Stimulated activated CD4-positive, alpha-beta T cell treated with anti-CD3 and anti-CD28 coated beads, TNF-alpha, amount 100 ng/mL, for 4 hours (primary cell): ENCODE data around the gene USB1.

Experiments used
- DNase-seq, 3 experiments: peaks; one replicate each; pipeline ENCODE4 v3.0.0-alpha.2; 2020; ENCODE audit warnings: low read depth in 3 of 3

The USB1 gene

DNA sequence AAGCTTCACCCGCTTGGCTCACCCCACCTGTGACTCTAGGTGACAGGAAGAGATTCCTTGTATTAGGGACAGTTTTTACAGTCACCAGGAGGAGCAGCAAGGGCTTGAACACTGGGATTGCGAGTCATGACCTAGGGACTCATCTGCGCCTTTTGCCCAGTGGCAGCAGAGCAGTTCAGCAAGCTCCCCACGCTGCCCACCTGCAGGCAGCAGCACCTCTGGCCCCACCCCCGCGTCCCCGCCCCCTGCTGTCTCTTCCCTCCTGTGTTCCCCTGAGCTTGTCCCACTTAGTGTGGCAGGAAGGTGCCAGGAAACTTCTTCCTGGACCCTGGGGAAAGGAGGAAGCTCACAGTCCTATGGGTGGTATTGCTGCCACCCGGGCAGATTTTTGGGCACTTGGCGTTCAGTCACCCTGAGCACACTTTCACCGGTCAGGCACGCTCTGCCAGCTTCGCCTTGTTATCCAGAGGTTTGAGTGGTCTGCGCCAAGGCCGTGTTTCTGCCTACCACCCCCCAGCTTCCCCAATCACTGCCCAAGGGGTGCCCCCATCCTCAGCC lies 33.0 kb downstream of the USB1 start:
- DNase-seq: no peak

DNA sequence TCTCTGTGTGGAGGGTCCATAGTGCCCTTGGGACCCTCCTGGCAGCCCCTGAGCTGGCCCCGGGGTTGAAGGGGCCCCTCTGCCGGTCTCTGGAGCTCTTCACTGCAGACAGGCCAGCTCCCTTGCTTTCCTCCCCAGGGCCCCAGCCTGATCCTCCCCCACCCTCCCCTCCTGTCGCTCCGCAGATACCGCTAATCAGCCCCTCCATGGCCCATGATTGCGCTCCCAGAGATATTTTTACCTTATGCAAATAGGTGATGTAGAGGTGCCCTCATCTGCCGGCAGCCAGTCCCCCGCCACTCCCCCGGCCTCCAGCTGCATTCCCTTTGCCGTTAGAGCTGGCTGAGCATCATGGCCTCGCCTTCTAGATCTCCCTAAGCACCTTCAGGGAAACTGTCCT lies 33.6 kb downstream of the USB1 start:
- no peak for DNase-seq

DNA sequence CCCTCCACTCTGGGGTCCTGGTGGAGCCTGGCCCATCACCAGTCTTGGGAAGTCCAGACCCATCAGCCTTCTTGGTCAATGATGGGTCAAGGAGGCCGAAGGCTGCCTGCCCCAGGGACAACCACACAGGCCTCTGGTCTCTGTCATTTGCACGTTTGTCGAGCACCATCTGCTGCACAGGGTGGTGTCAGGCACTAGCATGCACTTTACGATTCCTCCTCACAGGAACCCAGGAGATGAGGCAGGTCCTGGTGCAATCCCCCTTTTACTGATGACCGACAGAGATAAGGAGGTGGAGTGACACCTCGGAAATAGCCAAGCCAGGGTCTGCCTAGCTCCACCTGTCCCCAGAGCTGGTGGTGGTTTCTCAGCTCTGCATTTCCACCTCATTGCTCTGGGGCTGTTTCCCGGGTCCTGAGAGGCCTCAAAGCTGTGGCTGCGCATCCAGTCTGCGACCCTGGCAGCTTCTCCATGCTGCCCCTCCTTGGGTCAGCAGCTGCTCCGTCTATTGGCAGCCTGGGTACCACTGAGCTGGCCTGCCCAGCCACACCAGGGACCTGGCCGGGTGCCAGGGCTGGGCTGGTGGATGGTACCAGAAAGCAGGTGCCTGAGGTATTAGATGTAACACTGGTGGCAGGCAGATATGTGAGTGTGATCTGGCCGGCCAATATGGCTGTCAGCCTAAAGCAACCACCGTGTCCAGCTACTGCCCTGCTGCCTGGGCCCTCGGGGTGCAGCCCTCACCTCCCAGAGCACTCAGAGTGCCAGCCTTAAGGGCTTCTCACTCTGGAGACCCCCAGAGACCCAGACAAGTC lies 34.4 kb downstream of the USB1 start:
- no peak for DNase-seq

DNA sequence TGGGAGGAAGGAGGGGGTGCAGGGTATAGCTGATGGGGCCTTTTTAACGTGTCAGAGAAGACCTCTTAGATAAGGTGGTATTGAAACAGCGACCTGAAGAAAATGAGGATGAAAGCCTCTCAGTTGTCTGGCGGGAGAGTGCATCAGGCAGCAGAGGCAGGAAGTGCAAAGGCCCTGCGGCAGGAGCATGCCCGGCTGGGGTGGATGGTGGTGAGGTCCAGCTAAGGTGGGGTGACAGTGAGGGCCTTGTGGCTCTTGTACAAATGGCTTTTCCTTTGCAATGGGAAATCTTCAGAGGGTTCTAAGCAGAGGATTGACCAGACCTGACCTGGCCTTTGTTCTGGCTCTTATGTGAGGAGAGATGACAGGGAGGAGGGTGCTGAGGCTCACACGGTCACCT lies 35.7 kb downstream of the USB1 start:
- DNase-seq: no peak

DNA sequence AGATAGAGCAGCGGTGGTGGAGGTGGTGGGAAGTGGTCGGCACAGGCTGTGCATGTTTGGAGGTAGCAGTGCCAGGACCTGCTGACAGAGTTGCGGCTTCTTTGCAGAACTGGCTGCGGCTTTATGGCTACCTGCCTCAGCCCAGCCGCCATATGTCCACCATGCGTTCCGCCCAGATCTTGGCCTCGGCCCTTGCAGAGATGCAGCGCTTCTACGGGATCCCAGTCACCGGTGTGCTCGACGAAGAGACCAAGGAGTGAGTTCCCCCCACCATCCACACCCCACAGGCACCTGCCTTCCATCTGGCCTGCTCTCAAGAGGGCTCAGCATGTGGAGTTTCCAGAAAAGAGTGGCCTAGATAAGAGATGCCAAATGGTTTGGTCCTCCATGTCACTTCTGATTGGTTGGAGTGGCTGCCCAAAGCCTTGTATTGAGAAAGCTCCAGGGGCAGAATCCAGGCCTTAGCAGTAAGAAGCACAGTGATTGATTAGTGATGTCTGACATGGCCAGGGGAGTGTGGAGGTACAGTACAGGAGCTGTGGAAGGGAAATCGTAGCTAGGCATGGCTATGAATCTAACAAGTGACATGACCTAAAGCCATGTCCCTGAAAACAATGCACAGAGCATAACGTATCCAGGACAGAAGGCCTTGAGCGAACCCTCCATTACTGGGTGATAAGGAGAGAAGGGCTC lies 36.3 kb downstream of the USB1 start:
- DNase-seq: no peak

DNA sequence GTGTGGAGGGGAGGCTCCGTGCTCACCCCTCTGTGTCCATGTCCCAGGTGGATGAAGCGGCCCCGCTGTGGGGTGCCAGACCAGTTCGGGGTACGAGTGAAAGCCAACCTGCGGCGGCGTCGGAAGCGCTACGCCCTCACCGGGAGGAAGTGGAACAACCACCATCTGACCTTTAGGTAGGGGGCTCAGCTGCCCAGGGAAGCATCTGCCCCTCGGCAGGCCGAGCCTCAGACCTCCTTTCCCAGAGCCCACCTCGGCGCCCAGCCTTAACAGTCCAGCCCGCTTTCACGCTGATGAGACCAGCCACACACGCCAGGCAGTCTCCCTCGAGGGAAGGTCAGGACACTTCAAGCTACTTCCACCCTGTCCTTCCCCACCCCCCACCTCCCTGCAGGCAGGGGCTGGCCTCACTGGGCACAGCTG lies 37.0 kb downstream of the USB1 start:
- DNase-seq: no peak

DNA sequence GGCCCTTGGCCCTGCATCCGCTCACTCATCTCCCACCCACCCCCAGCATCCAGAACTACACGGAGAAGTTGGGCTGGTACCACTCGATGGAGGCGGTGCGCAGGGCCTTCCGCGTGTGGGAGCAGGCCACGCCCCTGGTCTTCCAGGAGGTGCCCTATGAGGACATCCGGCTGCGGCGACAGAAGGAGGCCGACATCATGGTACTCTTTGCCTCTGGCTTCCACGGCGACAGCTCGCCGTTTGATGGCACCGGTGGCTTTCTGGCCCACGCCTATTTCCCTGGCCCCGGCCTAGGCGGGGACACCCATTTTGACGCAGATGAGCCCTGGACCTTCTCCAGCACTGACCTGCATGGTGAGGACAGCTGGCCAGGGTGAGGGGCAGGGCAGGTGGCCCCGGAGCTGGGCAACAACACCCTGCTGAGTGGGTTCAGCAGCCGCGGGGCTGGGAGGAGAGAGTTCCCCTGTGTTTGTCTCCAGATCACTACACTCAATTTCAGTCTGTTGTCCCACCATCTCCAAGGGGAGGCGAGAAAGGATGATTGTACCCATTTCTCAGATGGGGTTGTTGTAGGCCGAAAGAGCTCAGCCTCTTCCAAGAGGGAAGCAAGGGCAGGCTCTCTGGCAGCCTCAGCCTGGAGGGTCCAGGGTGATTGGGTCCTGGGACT lies 38.8 kb downstream of the USB1 start:
- no peak for DNase-seq

DNA sequence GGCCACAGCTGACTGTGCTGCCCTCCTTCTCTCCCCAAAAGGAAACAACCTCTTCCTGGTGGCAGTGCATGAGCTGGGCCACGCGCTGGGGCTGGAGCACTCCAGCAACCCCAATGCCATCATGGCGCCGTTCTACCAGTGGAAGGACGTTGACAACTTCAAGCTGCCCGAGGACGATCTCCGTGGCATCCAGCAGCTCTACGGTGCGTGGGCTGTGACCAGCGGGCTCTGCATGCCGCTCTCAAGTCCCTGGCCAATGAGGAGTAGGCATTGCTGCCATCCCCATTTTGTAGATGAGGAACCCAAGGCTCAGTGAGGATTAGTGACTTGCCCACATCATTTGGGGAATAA lies 39.3 kb downstream of the USB1 start:
- DNase-seq: no peak

DNA sequence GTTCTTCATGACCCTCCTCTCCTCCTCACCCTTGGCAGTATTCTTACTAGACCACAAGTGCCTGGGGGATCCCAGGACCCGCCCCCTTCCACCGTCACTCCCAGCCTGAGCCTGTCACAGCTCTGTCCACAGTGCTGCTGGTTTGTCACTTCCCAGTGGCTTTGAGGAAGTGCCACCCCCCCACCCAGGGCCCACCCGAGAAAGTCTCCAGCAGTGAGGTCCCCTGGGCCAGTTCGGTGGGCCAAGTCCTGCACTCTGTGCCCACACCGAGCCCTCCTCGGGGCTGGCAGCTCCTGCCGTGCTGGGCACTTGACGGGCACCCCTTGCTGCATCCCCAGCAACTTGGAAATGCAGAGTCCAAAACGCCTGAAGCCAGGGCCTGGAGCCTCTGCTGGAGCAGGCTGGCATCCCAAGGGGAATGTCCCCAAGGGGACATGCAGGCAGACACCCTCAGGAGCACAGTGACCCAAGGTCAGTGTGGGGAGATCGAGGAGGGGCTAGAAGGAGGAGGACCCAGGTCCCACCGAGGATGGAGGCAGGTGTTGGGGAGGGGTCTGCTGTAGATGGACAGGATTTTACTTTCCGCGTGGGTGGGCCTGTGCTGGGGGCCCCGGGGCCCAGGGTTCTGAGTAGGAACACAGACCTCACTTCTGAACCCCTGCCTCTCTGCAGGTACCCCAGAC lies 39.9 kb downstream of the USB1 start:
- DNase-seq: no peak

DNA sequence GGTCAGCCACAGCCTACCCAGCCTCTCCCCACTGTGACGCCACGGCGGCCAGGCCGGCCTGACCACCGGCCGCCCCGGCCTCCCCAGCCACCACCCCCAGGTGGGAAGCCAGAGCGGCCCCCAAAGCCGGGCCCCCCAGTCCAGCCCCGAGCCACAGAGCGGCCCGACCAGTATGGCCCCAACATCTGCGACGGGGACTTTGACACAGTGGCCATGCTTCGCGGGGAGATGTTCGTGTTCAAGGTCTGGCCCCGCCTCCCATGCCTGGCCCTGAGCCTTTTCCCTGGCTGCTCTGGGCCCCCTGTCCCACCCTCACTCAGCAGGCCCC lies 40.4 kb downstream of the USB1 start:
- no peak for DNase-seq

DNA sequence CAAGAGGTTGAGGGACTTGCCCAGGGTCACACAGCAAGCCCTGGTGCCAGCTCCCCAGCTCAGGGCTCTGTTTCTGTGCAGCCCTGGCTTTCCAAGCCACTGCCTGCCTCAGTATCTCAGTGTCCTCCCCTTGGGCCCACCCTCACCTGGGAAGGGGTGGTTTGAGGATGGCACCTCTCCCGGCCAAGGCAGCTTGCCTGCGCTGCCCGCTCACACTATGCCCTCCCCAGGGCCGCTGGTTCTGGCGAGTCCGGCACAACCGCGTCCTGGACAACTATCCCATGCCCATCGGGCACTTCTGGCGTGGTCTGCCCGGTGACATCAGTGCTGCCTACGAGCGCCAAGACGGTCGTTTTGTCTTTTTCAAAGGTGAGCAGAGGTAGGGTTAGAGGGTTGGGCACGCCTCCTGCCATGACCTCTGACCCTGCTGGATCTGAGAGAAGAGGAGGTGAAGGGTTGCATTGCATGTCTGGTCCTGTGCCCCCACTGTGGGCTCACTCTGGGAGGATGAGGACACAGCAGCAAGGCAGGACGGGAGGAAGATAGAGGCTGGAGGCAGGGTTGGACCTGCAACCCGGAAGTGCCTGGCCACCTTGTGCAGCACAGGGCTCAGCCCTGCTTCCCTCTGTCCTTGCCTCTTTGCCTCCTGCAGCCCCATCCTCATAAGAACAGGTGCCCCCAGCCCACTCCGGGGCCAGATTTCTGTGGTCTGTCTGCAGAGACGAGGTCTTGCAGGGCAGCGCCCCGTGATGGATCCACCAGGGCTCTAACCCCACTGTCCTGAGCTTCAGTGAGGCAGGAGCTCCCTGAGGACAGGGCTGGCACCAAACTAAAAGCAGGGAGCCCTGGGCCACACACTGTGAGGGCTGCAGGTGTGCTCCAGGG lies 41.0 kb downstream of the USB1 start:
- no peak for DNase-seq

DNA sequence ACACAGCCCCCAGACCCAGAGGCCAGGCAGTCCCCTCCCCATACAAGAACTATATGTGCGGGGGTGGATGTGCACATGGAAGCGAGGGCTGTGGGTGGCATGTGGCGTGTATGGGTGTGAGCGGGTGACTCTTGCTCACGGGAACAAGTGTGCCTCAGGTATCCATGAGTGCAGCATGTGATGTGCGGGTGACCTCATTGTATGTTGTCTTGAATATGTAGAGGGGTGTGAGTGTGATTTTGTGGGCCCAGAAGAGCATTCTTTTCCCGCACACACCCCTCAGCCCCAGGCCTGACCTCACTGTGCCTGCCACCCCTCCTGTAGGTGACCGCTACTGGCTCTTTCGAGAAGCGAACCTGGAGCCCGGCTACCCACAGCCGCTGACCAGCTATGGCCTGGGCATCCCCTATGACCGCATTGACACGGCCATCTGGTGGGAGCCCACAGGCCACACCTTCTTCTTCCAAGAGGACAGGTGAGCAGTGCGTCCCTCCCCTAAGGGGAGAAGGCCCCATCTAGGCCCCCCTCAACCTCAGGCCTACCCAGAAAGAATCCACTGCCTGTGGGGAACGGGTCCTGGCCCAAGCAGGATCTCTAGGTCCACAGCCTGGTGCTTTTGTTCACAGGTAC lies 41.8 kb downstream of the USB1 start:
- DNase-seq: no peak

DNA sequence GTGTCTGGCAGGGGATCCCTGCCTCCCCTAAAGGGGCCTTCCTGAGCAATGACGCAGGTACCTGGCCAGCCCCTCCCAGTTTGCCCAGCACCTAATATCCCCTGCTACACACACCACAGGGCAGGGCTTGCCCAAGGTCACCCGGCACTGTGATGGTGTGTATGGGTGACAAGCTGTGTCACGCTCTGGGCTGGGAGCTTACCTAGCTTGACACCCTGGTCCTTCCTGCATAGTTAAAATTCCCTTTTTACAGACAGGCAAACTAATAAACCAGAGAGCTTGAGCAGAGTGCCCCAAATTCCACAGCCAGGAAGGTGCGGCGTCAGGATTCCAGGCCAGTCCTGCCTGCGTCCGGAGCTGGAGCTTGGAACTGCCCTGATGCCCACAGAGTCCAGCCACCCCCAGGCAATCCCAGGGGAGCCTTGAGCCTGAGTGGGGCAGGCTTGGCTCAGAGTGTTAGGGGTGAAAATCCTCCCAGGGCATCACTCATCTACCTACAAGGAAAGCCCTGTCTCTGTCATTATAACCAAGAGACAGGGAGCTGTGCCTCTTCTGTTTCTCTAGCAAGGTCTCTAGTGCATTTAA lies 42.5 kb downstream of the USB1 start:
- DNase-seq: no peak

DNA sequence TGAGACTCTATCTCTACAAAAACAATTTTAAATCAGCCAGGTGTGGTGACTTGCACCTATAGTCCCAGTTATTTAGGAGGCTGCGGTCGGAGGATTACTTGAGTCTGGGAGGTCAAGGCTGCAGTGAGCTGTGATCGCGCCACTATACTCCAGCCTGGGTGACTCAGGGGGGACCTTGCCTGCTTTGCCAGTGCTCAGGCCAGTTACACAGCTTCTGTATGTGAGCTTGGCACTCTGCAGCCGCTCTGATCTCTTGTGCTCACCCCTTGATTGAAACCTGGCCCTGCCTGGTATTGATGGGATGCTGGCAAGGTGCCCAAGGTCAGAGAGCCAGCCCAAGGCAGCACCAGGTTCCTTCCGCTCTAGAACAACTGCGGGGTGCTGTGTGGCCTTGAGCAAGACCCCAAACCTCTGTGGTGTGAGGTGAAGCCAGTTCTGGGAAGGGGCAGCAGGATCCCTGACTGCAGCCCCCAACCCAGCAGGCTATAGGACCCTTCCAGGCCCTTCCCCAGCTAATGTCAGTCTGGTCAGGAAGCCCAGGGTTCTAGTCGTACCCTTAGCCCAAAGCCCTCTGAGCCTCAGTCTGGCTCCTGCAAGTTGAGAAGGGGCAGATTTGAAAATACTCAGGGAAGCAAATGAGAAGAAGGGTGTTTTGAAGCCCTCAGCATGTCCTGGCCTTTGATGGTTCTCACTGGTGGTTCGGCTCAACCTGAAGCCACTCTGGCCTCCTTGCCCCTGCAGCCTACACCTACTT lies 43.2 kb downstream of the USB1 start:
- DNase-seq: no peak

DNA sequence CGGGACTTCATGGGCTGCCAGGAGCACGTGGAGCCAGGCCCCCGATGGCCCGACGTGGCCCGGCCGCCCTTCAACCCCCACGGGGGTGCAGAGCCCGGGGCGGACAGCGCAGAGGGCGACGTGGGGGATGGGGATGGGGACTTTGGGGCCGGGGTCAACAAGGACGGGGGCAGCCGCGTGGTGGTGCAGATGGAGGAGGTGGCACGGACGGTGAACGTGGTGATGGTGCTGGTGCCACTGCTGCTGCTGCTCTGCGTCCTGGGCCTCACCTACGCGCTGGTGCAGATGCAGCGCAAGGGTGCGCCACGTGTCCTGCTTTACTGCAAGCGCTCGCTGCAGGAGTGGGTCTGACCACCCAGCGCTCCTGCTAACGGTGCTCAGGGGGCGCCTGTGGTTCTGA lies 43.9 kb downstream of the USB1 start:
- no peak for DNase-seq

DNA sequence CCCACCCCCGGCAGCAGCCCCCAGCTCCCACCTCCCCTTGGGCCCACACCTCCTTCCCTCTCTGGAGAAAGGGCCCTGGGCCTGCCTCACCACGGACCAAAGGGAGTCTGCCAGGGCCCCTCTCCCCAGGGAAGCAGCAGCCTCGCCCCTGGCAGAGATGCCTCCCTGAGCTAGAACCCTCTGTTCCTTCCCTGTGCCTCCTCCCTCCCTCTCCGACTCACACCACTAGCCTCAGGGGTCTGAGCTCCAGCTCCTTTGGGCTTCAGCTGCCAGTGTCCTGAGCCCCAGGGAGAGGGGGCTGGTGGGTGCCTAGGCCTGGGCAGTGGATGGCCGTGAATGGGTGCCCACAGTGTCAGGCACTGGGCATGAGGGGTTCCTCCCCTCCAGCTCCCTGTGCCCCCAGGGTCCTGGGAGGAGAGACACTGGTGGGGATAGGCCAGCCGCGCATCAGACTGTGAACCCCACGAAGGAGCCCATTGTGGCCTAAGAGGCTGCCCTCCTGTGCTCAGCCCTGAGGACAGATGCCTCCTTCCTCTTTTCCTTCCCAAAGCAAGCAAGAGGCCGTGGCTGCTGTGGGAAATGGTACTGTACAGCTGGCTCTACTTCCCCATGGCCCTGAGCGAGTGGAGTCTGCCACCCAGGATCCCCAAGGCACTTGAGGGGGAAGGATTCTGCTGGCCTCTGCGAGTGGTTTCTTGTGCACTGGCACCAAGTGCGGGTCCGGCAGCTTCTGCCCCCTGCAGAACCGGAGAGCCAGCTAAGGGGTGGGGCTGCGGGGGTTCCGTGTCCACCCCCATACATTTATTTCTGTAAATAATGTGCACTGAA lies 45.1 kb downstream of the USB1 start:
- no peak for DNase-seq

DNA sequence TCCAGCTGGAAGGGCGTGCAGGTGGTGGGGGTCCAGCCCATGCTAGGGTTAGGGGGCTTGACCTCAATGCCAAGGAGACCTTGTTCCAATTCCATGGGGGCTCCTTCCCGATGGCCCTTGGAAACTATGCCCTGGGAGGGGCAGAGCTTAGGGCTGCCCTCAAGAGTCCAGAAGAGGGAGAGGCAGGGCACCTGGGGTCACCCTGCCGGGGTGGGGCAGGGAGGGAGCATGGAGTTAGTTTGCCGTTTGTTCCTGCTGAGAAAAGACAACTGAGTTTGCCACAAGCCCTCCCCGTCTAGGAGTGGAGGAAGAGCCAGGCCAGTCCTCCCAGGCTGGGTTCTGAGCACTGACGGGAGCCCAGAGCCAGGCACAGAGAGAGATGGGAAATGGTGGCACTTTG lies 45.7 kb downstream of the USB1 start:
- DNase-seq: no peak

DNA sequence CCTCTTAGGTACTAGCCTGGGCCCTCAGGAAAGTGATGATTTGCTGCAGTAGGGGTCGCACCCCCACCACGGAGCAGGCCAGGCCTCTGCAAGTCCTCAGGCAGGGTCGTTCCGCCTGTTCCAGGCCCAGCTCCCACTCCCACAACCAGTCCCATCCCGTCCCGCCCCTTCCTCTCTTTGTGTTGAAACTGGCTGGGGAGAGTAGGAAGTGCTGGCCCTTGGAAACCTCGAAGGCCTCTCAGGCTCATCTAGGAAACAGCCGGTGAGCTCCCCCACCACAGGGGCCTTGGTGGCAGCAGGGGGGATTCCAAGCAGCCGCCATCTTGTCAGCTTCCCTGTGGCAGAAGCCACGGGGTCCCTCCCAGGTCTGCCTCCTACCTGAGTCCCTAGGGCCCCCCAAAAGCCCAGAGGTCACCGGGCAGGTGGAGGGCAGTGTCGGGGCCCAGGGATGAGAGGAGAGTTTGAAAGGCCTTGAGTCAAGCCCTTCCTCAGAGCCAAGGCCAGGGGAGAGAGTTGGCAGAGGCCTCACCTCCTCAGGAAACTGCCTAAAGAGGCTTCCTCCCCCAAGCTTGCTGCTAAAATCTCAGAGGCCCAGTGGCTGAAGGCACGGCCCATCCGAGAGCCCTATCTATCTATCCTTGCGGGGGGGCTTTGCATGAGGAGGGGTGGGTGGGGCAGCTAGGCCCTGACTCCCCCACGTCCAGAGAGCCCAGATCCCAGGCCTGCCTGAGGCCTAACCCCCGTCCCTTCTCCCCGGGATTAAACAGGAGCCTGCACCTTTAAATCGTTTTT lies 46.5 kb downstream of the USB1 start:
- no peak for DNase-seq
